Measurements from ENCODE around the gene VASP. TPM values are rescaled to one million over a fixed set of nuclear protein-coding genes. Genes with fewer than 3 reads are reported as not detected.

Gene VASP
- total RNA-seq, 1 experiment from 2014 or later: 152 TPM

- H3K4me1 ChIP-seq (ENCODE audit: control insufficient read depth in 1 of 2, insufficient read depth in 2 of 2, low read length in 2 of 2): peaks cover 5 to 22% of the 10 kb centered on the region in 2 experiments; a peak in 3 of 4 replicates
- ATAC-seq (no peak), DNase-seq (ENCODE audit: low read depth, low spot score) (no peak)
- ChIA-PET CTCF (interaction anchor here (3.0 to 7.5 kb wide), 2 partner anchors 37 to 74 kb away, joined by 42 to 189 read pairs; no protein-coding TSS in a partner anchor), POLR2A (interaction anchor here (1.6 to 3.1 kb wide), 3 partner anchors 8 to 37 kb away, joined by 4 to 43 read pairs (median 7); partner anchors contain the start of gene FOSB), RAD21 (ENCODE audit: low non-redundant PET in 1 of 2, low total read pairs in 2 of 2, uncharacterized antibody in 2 of 2, unreplicated experiment in 2 of 2) (interaction anchor here in 1 of 2 experiments (3.0 kb wide), 1 partner anchor 36 kb away, joined by 31 read pairs; no protein-coding TSS in a partner anchor)
- H2AFZ ChIP-seq (ENCODE audit: low read depth, low read length, poor library complexity, severe bottlenecking): no peak overlapping the region
- H3K4me2 ChIP-seq (ENCODE audit: low read length): no peak overlapping the region
- H3K9me3 ChIP-seq (ENCODE audit: control insufficient read depth in 1 of 2, insufficient read depth in 1 of 2, low read depth in 1 of 2, low read length in 2 of 2): no peaks in the 10 kb centered on the region
- no peak overlapping the region for H3K4me3 ChIP-seq (replicated peaks in 1 of 2; ENCODE audit: low read depth in 1 of 2, low read length in 2 of 2)
- no peaks in the 10 kb centered on the region; a peak in 1 of 4 replicates for H3K36me3 ChIP-seq (ENCODE audit: control insufficient read depth in 1 of 2, insufficient read depth in 2 of 2, low read length in 2 of 2)
- TF ChIP-seq CBX3 (IDR thresholded peaks at IDR 0.05; ENCODE audit: low read depth) (no peak), EZH2phosphoT487 (IDR thresholded peaks at IDR 0.05; ENCODE audit: borderline replicate concordance) (no peak), JUND (IDR thresholded peaks at IDR 0.05) (no peak), ZBTB33 (IDR thresholded peaks at IDR 0.05; ENCODE audit: extremely low read depth, insufficient replicate concordance, low read length) (no peak)
- H3K27ac ChIP-seq (ENCODE audit: low read depth, low read length): no peak overlapping the region
- H3K79me2 ChIP-seq (ENCODE audit: insufficient read depth, low read length): no peaks in the 10 kb centered on the region
- intact Hi-C loops (cut with micrococcal nuclease): no loop called here
- no peaks in the 10 kb centered on the region for H3K27me3 ChIP-seq (ENCODE audit: insufficient read depth, low read length)
- H3K9me2 ChIP-seq (ENCODE audit: insufficient read depth): no peaks in the 10 kb centered on the region
- H3K9ac ChIP-seq (ENCODE audit: low read length): no peak overlapping the region
- BruUV-seq (replicated peaks): no TSS peak
- H4K20me1 ChIP-seq (ENCODE audit: insufficient read depth): no peaks in the 10 kb centered on the region
Measured at GRCh38 chr19:45476304-45476703, 31.0 kb upstream of the VASP start.

- Histone ChIP-seq H3K79me2 (ENCODE audit: insufficient read depth, low read length) (no peaks in the 10 kb centered on the region), H3K4me3 (replicated peaks in 1 of 2; ENCODE audit: low read depth in 1 of 2, low read length in 2 of 2) (no peak overlapping the region), H3K36me3 (ENCODE audit: control insufficient read depth in 1 of 2, insufficient read depth in 2 of 2, low read length in 2 of 2) (no peaks in the 10 kb centered on the region; a peak in 1 of 4 replicates), H2AFZ (ENCODE audit: low read depth, low read length, poor library complexity, severe bottlenecking) (no peak overlapping the region), H3K4me2 (ENCODE audit: low read length) (no peak overlapping the region), H3K27me3 (ENCODE audit: insufficient read depth, low read length) (no peaks in the 10 kb centered on the region), H4K20me1 (ENCODE audit: insufficient read depth) (no peaks in the 10 kb centered on the region), H3K27ac (ENCODE audit: low read depth, low read length) (no peak overlapping the region), H3K9me2 (ENCODE audit: insufficient read depth) (no peaks in the 10 kb centered on the region), H3K4me1 (ENCODE audit: control insufficient read depth in 1 of 2, insufficient read depth in 2 of 2, low read length in 2 of 2) (peaks cover 5 to 22% of the 10 kb centered on the region in 2 experiments; a peak in 3 of 4 replicates), H3K9ac (ENCODE audit: low read length) (no peak overlapping the region), H3K9me3 (ENCODE audit: control insufficient read depth in 1 of 2, insufficient read depth in 1 of 2, low read depth in 1 of 2, low read length in 2 of 2) (no peaks in the 10 kb centered on the region)
- no peak for ATAC-seq
- TF ChIP-seq JUND (IDR thresholded peaks at IDR 0.05): no peak
- TF ChIP-seq POLR2A (IDR thresholded peaks at IDR 0.05; ENCODE audit: borderline replicate concordance, extremely low read depth, insufficient read depth, insufficient read length): no peak
- TF ChIP-seq SP1 (IDR thresholded peaks at IDR 0.05; ENCODE audit: low read depth): no peak
- no peak for TF ChIP-seq SRF (IDR thresholded peaks at IDR 0.05; ENCODE audit: low read depth)
- no peak for TF ChIP-seq EZH2 (IDR thresholded peaks at IDR 0.05)
- TF ChIP-seq, protein P1, sequence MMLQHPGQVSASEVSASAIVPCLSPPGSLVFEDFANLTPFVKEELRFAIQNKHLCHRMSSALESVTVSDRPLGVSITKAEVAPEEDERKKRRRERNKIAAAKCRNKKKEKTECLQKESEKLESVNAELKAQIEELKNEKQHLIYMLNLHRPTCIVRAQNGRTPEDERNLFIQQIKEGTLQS (IDR thresholded peaks at IDR 0.05): no peak
- TF ChIP-seq TCF7L2 (IDR thresholded peaks at IDR 0.05; ENCODE audit: borderline replicate concordance, extremely low read depth, insufficient read depth, insufficient read length): no peak
- no peak for TF ChIP-seq ZFX (IDR thresholded peaks at IDR 0.05)
- no peak for TF ChIP-seq ZBTB33 (IDR thresholded peaks at IDR 0.05; ENCODE audit: extremely low read depth, insufficient replicate concordance, low read length)
- intact Hi-C loops (cut with micrococcal nuclease): no loop called here
- ChIA-PET POLR2A (interaction anchor here (0.7 to 3.1 kb wide), 4 partner anchors 9 to 313 kb away, joined by 3 to 43 read pairs (median 12); partner anchors contain the start of gene FOSB), CTCF (interaction anchor here (1.2 to 7.5 kb wide), 6 partner anchors 38 to 165 kb away, joined by 3 to 189 read pairs (median 32); partner anchors contain the start of gene PPP1R13L), RAD21 (ENCODE audit: low non-redundant PET in 1 of 2, low total read pairs in 2 of 2, uncharacterized antibody in 2 of 2, unreplicated experiment in 2 of 2) (interaction anchor here (0.6 to 3.0 kb wide), 3 partner anchors 36 to 168 kb away, joined by 3 to 31 read pairs (median 6); no protein-coding TSS in a partner anchor)
- no peak for DNase-seq (ENCODE audit: low read depth, low spot score)
- BruUV-seq (replicated peaks): no TSS peak
Measured at GRCh38 chr19:45477186-45477585, 30.1 kb upstream of the VASP start.
